Caco-2 (cell line): ENCODE results near the gene RNGTT. TPM values are rescaled to one million over a fixed set of nuclear protein-coding genes. Genes with fewer than 3 reads are reported as not detected.

ENCODE experiments used
- BruUV-seq: library from RNA; stranded (reverse); fragments of 400-500 nt; replicated peaks from 2 replicates; lab custom pipeline; 2021; lab: Mats Ljungman, UMichigan
- CTCF ChIA-PET: fragments of 300-600 bp; sonication (Branson Sonifier 250); formaldehyde crosslinking; loops from one replicate; lab custom pipeline; 2022; ENCODE audit warnings: antibody characterized with exemption; lab: Charles Lee
- POLR2A ChIA-PET: fragments of 300-600 bp; sonication (Branson Sonifier 250); formaldehyde crosslinking; loops from one replicate; lab custom pipeline; 2022; ENCODE audit warnings: antibody characterized with exemption; lab: Charles Lee
- DNase-seq, 2 experiments: peaks; one replicate each; pipeline versions ENCODE4 v3.0.0 to v3.0.0-alpha.2; 2020 to 2022
- H3K27me3 ChIP-seq: replicated peaks from 2 replicates; pipeline ENCODE4 v1.6.0; 2011; ENCODE audit warnings: low read length; ENCODE audit not compliant: control insufficient read depth, insufficient read depth
- H3K36me3 ChIP-seq: 2 replicates; pipeline ENCODE4 v1.5.1; 2011; ENCODE audit warnings: low read length; ENCODE audit not compliant: control insufficient read depth, insufficient read depth
- H3K4me1 ChIP-seq: fragments of 250-450 bp; sonication (Bioruptor Pico); 2 replicates; pipeline ENCODE4 v1.5.1; 2020; ENCODE audit warnings: mild to moderate bottlenecking
- H3K4me3 ChIP-seq: 2 replicates; pipeline ENCODE4 v1.5.1; 2011; ENCODE audit warnings: low read depth, mild to moderate bottlenecking, control low read depth, low read length
- H3K9me3 ChIP-seq: fragments of 250-450 bp; sonication (Bioruptor Pico); 2 replicates; pipeline ENCODE4 v1.5.1; 2020; ENCODE audit warnings: mild to moderate bottlenecking, moderate library complexity
- H3K27ac Mint-ChIP-seq: one replicate; pipeline ENCODE4 v1.8.0; 2022; ENCODE audit warnings: mixed read lengths; ENCODE audit not compliant: unreplicated experiment
- H3K27me3 Mint-ChIP-seq: one replicate; pipeline ENCODE4 v1.8.0; 2022; ENCODE audit warnings: mixed read lengths; ENCODE audit not compliant: insufficient read depth, unreplicated experiment
- H3K36me3 Mint-ChIP-seq: one replicate; pipeline ENCODE4 v1.8.0; 2022; ENCODE audit warnings: mild to moderate bottlenecking, mixed read lengths; ENCODE audit not compliant: insufficient read depth, unreplicated experiment
- H3K4me1 Mint-ChIP-seq: one replicate; pipeline ENCODE4 v1.8.0; 2022; ENCODE audit warnings: low read depth, mixed read lengths; ENCODE audit not compliant: unreplicated experiment
- H3K4me3 Mint-ChIP-seq: one replicate; pipeline ENCODE4 v1.8.0; 2022; ENCODE audit warnings: mild to moderate bottlenecking, moderate library complexity, mixed read lengths; ENCODE audit not compliant: unreplicated experiment
- H3K9me3 Mint-ChIP-seq: one replicate; pipeline ENCODE4 v1.8.0; 2022; ENCODE audit warnings: mixed read lengths; ENCODE audit not compliant: unreplicated experiment
- intact Hi-C: fragments of 100-400 bp; cut with micrococcal nuclease; formaldehyde crosslinking; loops from one replicate; pipeline ENCODE4 v1.10.0; 2022; ENCODE audit not compliant: unreplicated experiment
- total RNA-seq: library from RNA; stranded (reverse); gene quantifications from 2 replicates; pipeline ENCODE4 v1.2.3, GENCODE V29; 2022
- TF ChIP-seq, protein P1 (sequence below), 2 experiments: fragments of 200-600 bp in 1 of 2; IDR thresholded peaks; 1 replicate in 1 of 2; 2 replicates in 1 of 2; pipeline versions ENCODE4 v1.5.1 to v1.8.0; 2011 to 2022; ENCODE audit warnings: antibody characterized with exemption in 1 of 2, control low read depth in 1 of 2, inconsistent platforms in 1 of 2, low read depth in 1 of 2, low read length in 1 of 2, mild to moderate bottlenecking in 1 of 2, moderate library complexity in 1 of 2; ENCODE audit not compliant: insufficient read depth in 1 of 2, severe bottlenecking in 1 of 2, unreplicated experiment in 1 of 2

Gene RNGTT
- total RNA-seq, 1 experiment from 2014 or later: 17.7 TPM

DNA sequence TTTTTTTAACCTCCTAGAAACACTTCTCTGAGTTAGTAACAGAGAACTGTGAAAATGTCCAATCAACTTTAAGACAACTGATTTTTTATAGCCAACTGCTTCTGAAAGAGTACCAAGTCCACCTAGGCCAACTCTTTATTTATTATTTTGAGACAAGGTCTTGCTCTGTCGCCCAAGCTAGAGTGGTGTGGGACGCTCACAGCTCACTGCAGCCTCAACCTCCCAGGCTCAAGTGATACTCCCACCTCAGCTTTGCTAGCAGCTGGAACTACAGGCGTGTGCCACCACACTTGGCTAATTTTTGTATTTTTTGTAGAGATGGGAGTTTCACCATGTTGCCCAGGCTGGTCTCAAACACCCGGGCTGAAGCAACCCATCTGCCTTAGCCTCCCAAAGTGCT, 331.6 kb downstream of the RNGTT start:
- H3K36me3 ChIP-seq: no peaks in the 10 kb centered on the region
- no TSS peak for BruUV-seq
- Mint-ChIP-seq H3K27ac (no peak overlapping the region), H3K4me3 (no peak overlapping the region), H3K27me3 (no peaks in the 10 kb centered on the region), H3K9me3 (no peaks in the 10 kb centered on the region), H3K36me3 (no peaks in the 10 kb centered on the region), H3K4me1 (no peaks in the 10 kb centered on the region)
- H3K9me3 ChIP-seq: no peaks in the 10 kb centered on the region
- ChIA-PET POLR2A (no interaction called here), CTCF (no interaction called here)
- H3K4me1 ChIP-seq: no peaks in the 10 kb centered on the region
- H3K27me3 ChIP-seq: no peaks in the 10 kb centered on the region
- TF ChIP-seq, protein P1, sequence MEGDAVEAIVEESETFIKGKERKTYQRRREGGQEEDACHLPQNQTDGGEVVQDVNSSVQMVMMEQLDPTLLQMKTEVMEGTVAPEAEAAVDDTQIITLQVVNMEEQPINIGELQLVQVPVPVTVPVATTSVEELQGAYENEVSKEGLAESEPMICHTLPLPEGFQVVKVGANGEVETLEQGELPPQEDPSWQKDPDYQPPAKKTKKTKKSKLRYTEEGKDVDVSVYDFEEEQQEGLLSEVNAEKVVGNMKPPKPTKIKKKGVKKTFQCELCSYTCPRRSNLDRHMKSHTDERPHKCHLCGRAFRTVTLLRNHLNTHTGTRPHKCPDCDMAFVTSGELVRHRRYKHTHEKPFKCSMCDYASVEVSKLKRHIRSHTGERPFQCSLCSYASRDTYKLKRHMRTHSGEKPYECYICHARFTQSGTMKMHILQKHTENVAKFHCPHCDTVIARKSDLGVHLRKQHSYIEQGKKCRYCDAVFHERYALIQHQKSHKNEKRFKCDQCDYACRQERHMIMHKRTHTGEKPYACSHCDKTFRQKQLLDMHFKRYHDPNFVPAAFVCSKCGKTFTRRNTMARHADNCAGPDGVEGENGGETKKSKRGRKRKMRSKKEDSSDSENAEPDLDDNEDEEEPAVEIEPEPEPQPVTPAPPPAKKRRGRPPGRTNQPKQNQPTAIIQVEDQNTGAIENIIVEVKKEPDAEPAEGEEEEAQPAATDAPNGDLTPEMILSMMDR (IDR thresholded peaks at IDR 0.05; ENCODE audit: insufficient read depth in 1 of 2, low read depth in 1 of 2, low read length in 1 of 2, severe bottlenecking in 1 of 2, unreplicated experiment in 1 of 2): no peak
- no peak overlapping the region for H3K4me3 ChIP-seq
- no peak for DNase-seq
- intact Hi-C loops: no loop called here

DNA sequence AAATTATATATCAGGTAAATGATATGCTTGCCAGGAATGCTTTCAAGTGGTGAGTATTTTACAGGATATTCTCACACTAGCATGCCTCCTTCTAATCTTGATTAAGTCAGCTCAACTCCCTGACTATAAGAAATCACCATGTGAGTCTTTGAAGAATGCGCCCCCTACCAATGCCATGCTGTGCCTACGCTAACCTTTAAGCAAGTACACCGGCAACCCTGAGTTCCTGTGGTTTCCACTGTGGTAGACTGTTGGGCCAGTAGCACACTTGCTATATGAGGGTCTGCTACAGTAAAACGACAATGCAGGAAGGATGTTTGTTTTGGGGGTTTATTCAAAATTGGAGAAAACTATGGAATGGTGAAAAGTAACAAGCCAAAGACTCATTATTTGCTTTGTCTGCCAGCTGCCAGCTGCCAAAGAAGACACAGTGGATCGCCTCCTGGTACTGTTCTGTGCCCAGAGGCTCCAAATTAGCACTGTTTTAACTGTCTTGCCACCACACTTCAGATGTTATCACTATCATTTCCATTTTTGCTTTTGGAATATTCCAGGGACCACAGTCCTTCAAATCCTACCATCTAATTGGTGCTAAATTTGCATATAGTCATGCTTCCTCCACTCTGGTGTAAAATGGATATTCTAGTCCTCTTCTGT, 333.5 kb downstream of the RNGTT start:
- H3K4me3 ChIP-seq: no peak overlapping the region
- Mint-ChIP-seq H3K4me3 (no peak overlapping the region), H3K27ac (no peak overlapping the region), H3K4me1 (no peaks in the 10 kb centered on the region), H3K36me3 (no peaks in the 10 kb centered on the region), H3K9me3 (no peaks in the 10 kb centered on the region), H3K27me3 (no peaks in the 10 kb centered on the region)
- peak in 1 of 2 experiments; percentile 4 for DNase-seq
- BruUV-seq: no TSS peak
- H3K9me3 ChIP-seq: no peaks in the 10 kb centered on the region
- intact Hi-C loops: no loop called here
- ChIA-PET POLR2A (no interaction called here), CTCF (no interaction called here)
- no peaks in the 10 kb centered on the region for H3K27me3 ChIP-seq
- no peaks in the 10 kb centered on the region for H3K4me1 ChIP-seq
- no peaks in the 10 kb centered on the region for H3K36me3 ChIP-seq
- TF ChIP-seq, protein P1 (IDR thresholded peaks at IDR 0.05; ENCODE audit: insufficient read depth in 1 of 2, low read depth in 1 of 2, low read length in 1 of 2, severe bottlenecking in 1 of 2, unreplicated experiment in 1 of 2): peak in 1 of 2 experiments; percentile 9

DNA sequence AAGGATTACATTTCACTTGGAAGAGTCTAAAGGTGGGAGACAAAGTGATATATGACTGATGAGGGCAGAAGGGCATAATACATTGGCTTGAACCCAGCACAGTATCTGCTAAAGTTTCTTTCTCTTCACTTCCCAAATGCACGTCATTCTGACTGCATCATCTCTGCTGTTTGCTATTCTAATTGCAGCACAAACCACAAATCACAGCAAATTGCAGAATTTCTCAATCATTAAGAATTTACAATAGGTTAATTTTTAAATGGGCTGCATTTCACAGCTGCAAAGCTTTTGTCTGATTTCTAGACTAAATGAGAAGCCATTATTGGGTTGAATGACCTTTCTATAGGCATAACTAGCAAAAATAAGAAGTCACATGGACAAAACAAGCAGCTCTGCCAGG, 337.0 kb downstream of the RNGTT start:
- TF ChIP-seq, protein P1 (IDR thresholded peaks at IDR 0.05; ENCODE audit: insufficient read depth in 1 of 2, low read depth in 1 of 2, low read length in 1 of 2, severe bottlenecking in 1 of 2, unreplicated experiment in 1 of 2): no peak
- DNase-seq: no peak
- Histone ChIP-seq H3K4me3 (no peak overlapping the region), H3K9me3 (no peaks in the 10 kb centered on the region), H3K27me3 (no peaks in the 10 kb centered on the region), H3K4me1 (no peaks in the 10 kb centered on the region), H3K36me3 (no peaks in the 10 kb centered on the region)
- intact Hi-C loops: no loop called here
- no TSS peak for BruUV-seq
- H3K9me3 Mint-ChIP-seq: no peaks in the 10 kb centered on the region
- no peak overlapping the region for H3K27ac Mint-ChIP-seq
- ChIA-PET CTCF (no interaction called here), POLR2A (no interaction called here)
- H3K4me3 Mint-ChIP-seq: no peak overlapping the region
- H3K36me3 Mint-ChIP-seq: no peaks in the 10 kb centered on the region
- H3K27me3 Mint-ChIP-seq: no peaks in the 10 kb centered on the region
- H3K4me1 Mint-ChIP-seq: no peaks in the 10 kb centered on the region
